CD4-positive, alpha-beta T cell treated with Interferon gamma for 1 hour (primary cell): ENCODE results near the gene PAX6.

ENCODE experiments used
- DNase-seq: peaks from one replicate; pipeline ENCODE4 v3.0.0-alpha.2; 2020

Gene PAX6

GRCh38 chr11:31822175-31822926 lies 11.2 kb upstream of the PAX6 start:
- no peak for DNase-seq

- DNase-seq: no peak
Measured at GRCh38 chr11:31821766-31822165, 10.6 kb upstream of the PAX6 start.

- DNase-seq: no peak
Measured at GRCh38 chr11:31821235-31821764, 10.2 kb upstream of the PAX6 start.

- DNase-seq: no peak
Measured at GRCh38 chr11:31820438-31820818, 9.3 kb upstream of the PAX6 start.

GRCh38 chr11:31819621-31820437 lies 8.7 kb upstream of the PAX6 start:
- no peak for DNase-seq

GRCh38 chr11:31818874-31819331 lies 7.8 kb upstream of the PAX6 start:
- DNase-seq: no peak

GRCh38 chr11:31818425-31818755 lies 7.3 kb upstream of the PAX6 start:
- no peak for DNase-seq

- no peak for DNase-seq
Measured at GRCh38 chr11:31817621-31818424, 6.7 kb upstream of the PAX6 start.

- DNase-seq: no peak
Measured at GRCh38 chr11:31817054-31817620, 6.0 kb upstream of the PAX6 start.

GRCh38 chr11:31816468-31817053 lies 5.4 kb upstream of the PAX6 start:
- no peak for DNase-seq

- no peak for DNase-seq
Measured at GRCh38 chr11:31815711-31816467, 4.8 kb upstream of the PAX6 start.

- no peak for DNase-seq
Measured at GRCh38 chr11:31814176-31814868, 3.2 kb upstream of the PAX6 start.

GRCh38 chr11:31813391-31814175 lies 2.5 kb upstream of the PAX6 start:
- no peak for DNase-seq

- no peak for DNase-seq
Measured at GRCh38 chr11:31812383-31813381, 1.6 kb upstream of the PAX6 start.

GRCh38 chr11:31809857-31810778 lies 1.0 kb downstream of the PAX6 start:
- no peak for DNase-seq

GRCh38 chr11:31809541-31809856 lies 1.6 kb downstream of the PAX6 start:
- DNase-seq: no peak

GRCh38 chr11:31808721-31809540 lies 2.2 kb downstream of the PAX6 start:
- no peak for DNase-seq
